Cerebellar nuclear complex (tissue), 1 donor: ENCODE data around the gene GMDS.

Experiments used
- DNase-seq, 2 experiments: peaks; one replicate each; lab custom pipeline; 2025; lab: John Stamatoyannopoulos, UW

GMDS gene

DNA sequence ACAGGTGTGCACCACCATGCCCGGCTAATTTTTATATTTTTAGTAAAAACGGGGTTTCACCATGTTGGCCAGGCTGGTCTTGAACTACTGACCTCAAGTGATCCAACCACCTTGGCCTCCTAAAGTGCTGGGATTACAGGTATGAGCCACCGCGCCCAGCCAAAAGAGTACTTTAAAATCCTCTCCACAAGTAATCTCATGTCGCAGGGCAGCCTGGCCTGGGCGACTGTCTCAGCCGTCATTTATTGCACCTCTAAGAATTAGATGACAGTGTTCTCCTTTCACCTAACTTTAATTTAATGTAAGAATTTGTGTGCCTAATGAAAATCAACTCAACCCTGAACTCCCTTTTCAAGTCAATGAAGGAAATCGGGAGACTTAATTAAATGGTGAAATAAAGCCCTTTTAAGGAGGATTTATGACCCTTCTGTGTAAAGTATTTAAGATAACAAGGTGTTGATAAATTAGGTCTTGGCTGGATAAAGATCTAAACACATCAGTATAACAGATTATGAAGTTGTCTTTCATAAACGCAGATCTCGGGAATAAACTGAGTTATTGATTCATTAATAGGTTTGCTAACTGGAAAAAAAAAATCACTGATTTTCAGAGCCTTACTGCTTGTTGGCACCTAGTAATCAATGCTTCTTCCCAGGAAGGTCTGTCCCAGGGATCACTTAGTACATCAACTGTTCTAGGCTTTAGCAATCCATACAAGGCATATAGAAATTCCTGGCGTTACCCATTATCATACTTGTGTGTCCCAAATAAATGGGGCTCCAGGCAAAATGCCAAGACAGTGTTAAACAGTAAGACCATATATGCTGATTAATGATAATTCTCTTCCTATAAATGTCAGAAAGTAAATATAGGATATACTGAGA lies 209.3 kb downstream of the GMDS start:
- DNase-seq, result no peak

DNA sequence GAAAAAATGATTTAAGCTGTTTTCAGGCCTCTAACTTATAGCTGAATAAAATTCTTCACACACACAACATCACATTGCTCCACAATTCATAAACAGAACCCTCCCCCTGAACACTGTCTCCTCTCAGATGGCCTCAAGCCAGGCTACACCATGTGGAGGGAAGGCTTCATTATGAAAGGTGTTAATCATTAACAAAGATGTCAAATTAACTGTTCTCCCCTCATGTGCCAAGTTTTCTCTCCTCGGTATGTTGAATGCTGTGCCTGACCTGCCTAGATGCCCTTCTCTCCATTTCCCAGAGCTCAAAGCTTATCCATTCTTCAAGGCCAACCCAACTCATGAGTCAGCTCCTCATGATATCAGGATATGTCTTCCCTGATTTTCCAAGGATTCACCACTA lies 210.4 kb downstream of the GMDS start:
- DNase-seq, result no peak

DNA sequence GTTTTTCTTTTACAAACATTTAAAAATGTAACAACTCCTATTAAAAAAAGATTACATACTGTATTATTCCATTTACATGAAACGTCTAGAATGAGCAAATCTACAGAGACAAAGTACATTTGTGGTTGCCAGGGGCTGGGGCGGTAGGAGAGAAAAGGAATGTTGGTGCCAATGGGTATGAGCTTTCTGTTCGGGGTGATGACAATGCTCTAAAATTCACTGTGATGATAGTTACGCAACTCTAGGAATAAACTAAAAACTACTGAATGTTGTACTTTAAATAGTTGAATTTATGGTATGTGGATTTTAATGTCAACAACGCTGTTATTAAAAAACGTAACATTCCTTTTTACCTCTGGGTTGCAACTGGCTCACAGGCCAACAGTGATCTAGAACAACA lies 211.1 kb downstream of the GMDS start:
- no peak for DNase-seq

DNA sequence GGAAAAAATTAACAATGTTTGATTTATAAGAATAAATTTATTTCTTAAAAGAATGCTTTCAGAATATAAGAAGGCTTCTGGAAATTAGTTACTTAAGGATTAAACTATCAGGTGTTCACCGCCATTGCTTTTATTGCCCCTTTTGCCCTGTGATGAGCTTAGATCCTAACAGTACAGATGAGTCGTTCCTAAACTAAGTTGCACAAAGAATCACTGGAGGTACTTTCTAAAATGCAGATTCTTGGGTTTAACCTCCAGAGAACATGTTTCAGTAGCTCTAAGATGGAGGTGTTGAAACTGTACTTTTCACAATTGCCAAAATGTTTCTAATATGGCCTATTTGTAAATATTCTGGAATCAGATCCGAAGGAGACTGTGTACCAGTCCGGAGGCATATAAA lies 211.9 kb downstream of the GMDS start:
- DNase-seq, result no peak

DNA sequence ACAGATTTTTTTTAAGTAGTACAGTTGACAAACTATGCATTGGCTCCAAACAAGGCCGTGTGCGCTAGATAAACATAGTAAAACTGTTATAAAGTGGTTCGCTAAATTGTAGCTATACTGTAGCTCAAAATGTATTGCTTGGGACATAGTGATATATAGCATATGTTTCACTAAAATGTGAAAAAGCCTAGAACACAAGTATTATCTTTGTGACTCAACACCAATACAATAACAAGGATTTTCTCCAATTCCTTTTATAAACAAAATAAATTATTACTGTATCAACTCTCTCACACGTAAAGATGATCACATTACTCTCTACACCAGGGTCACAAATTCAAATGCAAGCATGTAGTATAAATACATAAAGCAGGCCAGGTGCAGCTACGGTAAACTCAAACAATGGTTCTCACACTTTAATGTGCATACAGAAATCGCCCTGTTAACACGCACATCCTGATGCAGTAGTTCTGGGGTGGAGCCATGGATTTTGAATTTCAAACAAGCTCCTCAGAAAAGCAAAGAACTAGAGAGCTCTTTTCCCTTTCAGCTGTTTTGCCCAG lies 214.6 kb downstream of the GMDS start:
- no peak for DNase-seq

DNA sequence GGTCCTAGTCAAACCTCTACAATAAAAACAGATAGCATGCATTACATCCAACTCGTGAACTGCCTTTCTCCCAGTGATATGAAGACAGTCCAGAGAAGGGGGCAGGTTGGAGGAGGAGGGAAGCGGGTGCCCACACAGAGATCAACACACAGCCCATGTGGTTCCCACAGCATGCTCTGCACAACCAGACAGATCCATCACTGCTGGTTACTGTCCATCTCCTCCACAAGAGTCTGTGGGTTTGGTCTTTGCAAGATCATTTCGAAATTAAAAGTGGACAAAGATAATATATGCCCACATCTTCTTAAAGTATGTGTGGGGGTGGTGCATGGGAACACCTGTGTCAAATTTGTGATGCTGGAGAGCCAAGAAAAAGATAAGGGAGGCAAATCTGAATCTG lies 215.5 kb downstream of the GMDS start:
- no peak for DNase-seq

DNA sequence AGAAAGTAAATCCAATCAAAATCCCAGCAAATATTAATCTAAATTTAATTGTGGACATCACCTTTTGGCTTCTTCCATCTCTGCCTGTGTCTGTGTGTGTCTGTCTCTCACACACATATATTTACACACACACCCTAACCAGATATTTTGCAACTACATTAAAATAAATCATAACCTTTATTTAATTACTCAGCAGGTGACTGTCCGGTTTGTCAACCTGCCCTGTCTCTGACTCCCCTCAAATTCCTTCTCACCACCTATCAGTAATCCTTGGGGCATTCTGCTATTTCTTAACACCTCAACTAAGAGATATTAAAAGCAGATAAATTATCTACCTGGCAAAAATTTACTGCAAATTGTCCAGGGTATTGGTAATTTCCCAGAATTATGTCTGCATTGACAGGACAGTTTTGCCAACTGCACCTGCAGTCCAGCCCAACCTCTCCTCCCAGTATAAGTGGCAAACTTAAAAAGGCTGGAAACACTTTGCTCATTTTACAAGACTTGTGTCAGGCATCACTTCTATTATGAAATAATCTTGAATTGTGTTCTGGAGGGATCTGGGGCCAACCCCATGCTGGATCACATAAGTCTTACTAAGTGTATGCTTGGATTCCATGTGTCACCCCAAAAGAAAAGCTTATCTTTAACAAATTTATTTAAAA lies 216.1 kb downstream of the GMDS start:
- no peak for DNase-seq

DNA sequence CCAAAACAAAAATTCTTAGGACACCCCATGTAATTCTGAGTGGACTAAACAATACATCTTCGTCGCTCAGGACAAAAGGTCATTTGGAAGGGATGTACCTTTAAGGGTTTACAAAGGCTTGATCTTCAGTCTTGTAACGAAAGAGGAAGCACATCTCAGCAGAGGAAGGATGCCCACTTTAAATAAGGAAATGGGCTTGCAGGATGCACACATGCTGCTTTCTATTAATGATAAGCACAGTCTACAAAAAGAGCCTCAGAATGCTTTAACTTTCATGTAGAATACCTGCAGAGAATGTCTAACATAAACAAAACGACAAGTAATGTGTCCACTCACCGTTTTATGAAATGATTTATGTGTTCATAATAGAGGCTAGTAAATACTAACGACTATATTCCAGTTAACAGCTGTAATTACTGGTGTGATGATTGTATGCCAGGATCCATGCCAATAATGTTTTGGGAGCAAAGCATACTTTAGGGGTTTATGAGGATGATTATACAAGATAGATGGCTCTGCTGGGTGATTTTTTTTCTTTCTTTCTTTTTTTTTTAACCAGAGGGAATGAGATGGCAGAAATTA lies 216.9 kb downstream of the GMDS start:
- DNase-seq, result no peak

DNA sequence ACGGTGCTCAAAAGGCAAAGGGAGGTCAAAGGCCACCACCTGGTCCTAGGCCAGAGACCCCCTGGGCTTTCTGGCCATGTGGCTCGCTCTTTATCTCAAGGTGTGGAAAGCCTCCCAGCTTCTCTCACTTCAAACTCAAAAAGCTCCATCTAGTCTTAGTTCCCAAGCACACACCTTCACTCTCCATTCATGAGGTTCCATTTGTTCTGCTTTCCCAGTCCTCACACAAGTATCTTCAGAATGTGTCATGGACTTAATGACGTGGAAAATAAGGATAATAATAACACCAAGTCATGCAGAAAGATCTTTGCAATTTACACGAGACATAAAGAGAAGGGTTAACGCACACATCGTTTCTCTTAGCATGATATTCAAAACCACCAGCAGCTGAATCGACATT lies 219.3 kb downstream of the GMDS start:
- DNase-seq, result no peak

DNA sequence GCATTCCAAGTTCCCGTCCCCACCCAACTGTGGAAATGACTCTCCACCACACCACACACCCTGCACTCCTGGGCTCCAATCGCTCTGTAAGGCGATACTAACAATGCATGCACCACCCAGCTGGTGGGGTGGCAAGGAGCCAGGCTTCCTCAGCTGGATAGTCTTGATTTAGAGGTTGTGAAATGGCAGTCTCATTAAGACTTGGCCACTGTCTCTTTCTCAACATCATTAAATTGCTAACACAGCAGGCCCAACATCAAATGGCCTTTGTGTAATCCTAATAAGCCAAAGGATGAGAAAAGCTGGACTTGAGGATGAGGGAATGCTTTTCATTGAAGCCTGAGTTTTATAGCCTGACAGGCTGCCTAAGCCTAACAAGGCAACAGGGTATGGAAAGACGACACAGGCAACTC lies 223.7 kb downstream of the GMDS start:
- no peak for DNase-seq

DNA sequence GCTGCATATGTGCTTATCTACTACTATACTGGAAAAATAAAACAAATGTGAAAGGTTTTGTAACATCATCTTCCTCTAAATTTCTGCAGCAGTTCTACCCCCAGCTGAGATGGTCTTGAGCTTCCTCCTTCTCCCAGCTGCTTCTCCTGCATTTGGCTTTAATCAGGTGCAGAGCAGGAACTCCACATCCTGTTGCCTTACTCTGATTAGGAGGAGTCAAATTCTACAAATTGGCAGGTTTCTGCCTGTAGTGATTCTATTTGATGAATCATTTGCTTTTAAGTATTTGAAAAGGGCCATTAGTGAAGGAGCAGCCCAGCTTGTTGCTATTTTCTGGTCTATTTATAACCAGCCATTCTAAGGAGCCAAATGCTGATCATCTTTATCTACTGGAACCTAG lies 224.5 kb downstream of the GMDS start:
- DNase-seq, result no peak

DNA sequence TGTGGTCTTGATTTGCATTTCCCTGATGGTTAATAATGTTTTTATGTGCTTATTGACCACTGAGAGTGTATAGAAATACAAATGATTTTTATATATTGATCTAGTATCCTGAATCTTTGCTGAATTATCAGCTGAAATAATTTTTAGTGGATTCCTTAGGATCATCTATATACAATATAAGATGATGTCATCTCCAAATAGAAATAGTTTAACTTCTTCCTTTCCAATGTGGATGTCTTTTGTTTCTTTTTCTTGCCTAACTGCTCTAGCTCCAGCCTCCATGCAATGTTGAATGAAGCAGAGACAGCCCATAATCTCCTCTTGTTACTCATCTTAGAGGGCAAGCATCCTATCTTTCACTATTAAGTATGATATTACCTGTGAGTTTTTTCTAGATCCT lies 226.4 kb downstream of the GMDS start:
- no peak for DNase-seq

DNA sequence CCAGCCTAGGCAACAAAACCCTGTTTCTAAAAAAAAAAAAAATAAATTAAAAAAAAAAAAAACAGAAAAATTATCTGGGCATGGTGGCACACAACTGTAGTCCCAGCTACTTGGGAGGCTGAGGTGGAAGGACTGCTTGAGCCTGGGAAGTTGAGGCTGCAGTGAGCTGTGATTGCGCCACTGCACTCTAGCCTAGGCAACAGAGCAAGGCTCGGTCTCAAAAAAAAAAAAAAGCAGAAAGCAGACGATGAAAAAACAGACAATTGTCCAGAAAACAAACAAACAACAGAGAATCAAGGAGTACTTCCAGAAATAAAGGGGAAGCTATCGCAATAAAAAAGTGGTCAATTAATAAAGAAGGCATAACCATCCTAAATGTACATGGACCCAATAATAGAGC lies 229.4 kb downstream of the GMDS start:
- no peak for DNase-seq

DNA sequence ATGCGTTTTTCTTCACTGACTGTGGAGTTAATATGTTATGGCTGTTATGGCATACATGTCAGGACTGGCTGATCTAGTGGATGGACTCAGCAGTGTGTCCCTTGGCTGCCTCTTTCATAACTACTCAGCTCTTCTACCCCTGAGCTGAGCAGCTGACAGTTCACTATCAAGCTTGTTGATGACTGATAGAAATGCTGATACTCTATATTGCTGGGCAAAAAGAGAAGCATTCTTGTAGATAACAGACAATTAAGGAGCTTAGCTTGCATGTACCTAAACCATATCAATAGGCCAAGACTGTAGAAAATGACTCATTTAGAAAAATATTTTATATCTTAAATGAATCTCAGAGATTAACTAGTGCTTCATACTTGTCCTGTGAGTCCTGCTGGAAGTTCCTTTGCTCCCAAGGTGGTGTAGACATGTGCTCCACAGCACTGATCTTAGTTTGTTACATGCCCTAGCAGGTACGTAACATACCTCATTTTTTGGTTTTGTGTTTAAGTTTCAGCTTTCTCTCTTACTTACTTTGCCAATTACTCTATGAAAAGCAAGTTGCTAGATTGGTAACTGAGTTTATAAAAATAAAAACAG lies 236.9 kb downstream of the GMDS start:
- no peak for DNase-seq

DNA sequence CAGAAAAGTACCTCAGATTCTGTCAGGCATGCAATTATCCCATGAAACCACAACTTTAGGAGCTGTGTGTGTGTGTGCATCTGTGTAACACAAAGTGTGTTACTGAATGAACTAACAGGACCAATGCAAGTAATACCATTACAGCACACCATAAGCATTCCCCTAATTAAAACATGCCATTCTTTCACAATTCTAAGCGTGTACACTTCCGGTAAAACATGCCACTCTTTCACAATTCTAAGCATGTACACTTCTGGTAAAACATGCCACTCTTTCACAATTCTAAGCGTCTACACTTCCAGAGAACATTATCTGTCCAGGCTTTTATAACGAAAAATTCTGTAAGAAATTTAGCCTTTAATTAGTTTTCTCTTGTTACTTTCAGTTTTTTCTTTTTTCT lies 238.2 kb downstream of the GMDS start:
- DNase-seq, result no peak

DNA sequence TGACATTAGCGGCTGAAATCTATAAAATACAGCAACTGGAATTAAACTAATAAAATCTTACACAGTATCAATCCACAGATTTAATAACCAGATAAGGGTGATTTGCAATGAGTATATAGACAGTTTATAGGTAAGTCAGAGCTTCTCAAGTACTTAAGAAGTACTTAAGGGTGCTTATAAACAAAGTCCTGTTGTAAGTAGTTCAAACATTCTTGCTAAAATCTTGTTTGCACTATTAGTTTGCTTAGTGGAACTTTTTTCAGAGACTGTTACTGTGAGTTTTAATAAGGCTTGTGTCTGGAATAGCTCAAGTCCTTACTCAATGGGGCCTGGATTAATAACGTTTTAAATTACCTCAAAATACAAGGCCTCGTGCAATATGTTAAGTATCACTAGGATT lies 240.5 kb downstream of the GMDS start:
- no peak for DNase-seq

DNA sequence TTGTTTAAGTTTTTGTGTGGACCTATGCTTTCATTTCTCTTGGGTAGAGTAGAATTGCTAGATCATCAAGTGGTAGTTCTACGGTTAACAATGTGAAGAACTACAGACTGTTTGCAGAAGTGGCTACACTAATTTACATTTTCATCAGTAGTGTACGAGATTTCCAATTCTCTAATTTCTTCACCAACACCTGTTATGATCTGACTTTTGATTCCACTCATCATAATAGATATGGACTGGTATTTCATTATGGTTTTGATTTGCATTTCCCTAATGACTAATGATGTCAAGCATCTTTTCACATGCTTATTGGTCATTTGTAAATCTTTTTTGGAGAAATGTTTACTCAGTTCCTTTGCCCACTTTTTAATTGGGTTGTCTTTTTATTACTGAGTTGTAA lies 244.4 kb downstream of the GMDS start:
- DNase-seq, result no peak

DNA sequence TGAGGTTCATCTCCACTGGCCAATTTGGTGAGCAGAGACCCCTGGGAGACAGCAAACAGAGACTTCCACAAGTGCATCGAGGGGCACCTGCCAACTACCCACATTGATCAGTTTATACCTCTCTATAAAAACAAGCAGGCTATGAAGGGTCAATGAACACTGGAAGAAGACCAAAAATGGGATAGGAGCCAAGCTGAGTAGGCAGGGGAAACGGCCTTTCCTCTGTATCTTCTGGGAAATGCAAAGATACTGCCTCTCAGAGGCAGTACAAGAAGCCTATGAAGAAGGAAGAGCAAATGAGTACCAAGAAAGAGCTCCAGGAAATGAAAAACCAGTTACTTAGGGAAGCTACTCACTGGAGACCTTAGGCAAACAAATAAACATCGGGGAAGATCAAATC lies 247.7 kb downstream of the GMDS start:
- DNase-seq, result no peak

DNA sequence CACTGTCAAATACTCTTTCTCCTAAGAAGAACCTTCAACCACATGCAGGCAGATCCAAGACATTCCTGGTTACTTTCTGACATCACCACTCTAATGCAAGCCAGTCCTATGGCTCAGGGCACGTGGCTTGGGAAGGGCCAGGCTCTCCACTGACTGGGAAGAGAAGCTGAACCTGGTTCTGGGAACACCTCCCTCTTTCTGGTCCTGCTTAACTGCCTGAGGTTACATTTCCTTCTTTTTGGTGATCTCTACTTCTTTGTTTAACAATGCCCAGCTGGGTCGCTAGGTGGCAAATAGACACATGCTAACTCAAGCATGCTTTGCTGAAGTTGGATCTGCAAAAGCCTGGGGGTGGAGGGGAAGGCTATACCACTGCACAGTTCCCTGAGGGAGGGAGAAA lies 249.8 kb downstream of the GMDS start:
- no peak for DNase-seq

DNA sequence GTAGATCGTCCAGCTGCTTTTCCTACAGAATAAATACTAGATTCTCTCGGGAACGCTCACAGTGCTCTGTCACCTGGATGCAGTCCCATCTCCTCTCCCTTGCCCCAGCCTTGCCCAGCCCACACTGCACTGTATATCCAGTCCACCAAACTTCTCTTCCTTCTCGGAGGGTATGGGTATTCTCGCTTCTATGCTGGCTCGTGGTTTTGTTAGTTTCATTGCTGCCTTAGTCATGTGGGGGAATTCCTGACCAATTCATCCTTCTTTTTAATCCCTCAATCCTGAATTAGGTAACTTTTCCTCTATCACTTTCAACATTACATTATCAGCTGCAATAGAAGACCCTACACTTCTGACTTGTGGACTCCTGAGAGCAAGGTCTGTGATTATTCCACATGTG lies 252.4 kb downstream of the GMDS start:
- no peak for DNase-seq

DNA sequence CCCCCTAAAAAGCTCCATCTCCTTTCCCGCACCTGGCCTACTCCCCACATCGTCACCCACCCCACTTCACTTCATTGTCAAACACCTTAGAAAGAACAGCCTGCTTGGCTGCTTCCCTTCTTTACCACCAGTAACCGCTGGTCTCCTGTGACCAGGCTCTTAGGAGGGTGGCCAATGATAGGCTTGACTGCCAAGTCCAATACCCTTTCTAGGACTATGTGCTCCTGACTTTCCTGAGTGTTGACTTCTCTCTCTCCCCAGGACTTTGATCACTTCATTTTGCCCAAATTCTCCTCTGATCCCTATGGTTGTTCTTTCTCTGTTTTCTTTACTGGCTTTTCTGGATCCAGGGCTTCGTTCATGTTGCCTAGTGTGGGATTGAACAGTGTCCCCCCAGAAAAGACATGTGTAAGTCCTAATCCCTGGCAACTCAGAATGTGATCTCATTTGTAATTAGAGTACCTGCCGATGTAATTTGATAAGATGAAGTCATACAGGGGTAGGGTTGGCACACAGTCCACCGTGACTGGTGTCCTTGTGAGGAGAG lies 254.0 kb downstream of the GMDS start:
- no peak for DNase-seq

DNA sequence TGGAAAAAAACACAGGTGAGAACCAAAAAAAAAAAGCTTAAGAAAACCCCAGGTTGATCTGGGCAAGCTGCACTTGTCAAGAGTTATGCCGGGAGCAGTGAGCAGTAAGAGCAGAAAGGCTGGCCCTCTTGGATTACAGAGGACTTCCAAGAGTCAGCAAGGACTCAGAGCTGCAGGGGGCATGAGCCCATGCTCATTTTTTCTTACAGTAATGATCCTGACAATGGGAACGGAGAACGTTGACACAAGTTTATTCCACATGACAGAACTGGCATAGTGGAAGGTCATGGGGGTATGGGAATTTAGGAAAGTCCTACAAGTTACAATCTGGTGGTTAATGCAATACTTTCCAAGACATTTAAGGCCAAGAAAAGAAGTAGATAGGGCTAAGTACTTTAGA lies 256.6 kb downstream of the GMDS start:
- no peak for DNase-seq
